ENCODE data around the gene ARHGDIB.
A peak's percentile ranks its signal among the peaks of the same experiment; 100 is the strongest.

ARHGDIB gene

GRCh38 chr12:14954269-14954668 is 7.1 kb downstream of the ARHGDIB start:
- peak; percentile 68 for DNase-seq

- DNase-seq: no peak
Measured at GRCh38 chr12:14953752-14954151, 7.6 kb downstream of the ARHGDIB start.

- peak; percentile 77 for DNase-seq
Measured at GRCh38 chr12:14952299-14952921, 9.0 kb downstream of the ARHGDIB start.

GRCh38 chr12:14951851-14952250 is 9.6 kb downstream of the ARHGDIB start:
- no peak for DNase-seq

GRCh38 chr12:14950982-14951746 is 10.2 kb downstream of the ARHGDIB start:
- DNase-seq: peak; percentile 68

GRCh38 chr12:14950421-14950820 is 11.0 kb downstream of the ARHGDIB start:
- peak; percentile 66 for DNase-seq

- DNase-seq: peak; percentile 70
Measured at GRCh38 chr12:14949631-14950030, 11.8 kb downstream of the ARHGDIB start.

GRCh38 chr12:14948672-14949071 is 12.7 kb downstream of the ARHGDIB start:
- DNase-seq: peak; percentile 77

- DNase-seq: no peak
Measured at GRCh38 chr12:14946861-14947260, 14.5 kb downstream of the ARHGDIB start.

- no peak for DNase-seq
Measured at GRCh38 chr12:14946162-14946561, 15.2 kb downstream of the ARHGDIB start.

- DNase-seq: no peak
Measured at GRCh38 chr12:14942196-14942931, 19.0 kb downstream of the ARHGDIB start.

GRCh38 chr12:14941369-14941768 is 20.0 kb downstream of the ARHGDIB start:
- DNase-seq: no peak

GRCh38 chr12:14938301-14938700 is 23.1 kb downstream of the ARHGDIB start, which contains the start of gene ERP27:
ERP27 (minus strand) TSS chr12:14938537; CDS start chr12:14938508, 29 bp downstream.
- no peak for DNase-seq

GRCh38 chr12:14937689-14938088 is 23.7 kb downstream of the ARHGDIB start:
- peak; percentile 73 for DNase-seq

- no peak for DNase-seq
Measured at GRCh38 chr12:14937014-14937413, 24.4 kb downstream of the ARHGDIB start.

GRCh38 chr12:14936224-14936861 is 25.1 kb downstream of the ARHGDIB start:
- no peak for DNase-seq

- DNase-seq: no peak
Measured at GRCh38 chr12:14935031-14935430, 26.4 kb downstream of the ARHGDIB start.

- no peak for DNase-seq
Measured at GRCh38 chr12:14934511-14934910, 26.9 kb downstream of the ARHGDIB start.

GRCh38 chr12:14931791-14932560 is 29.4 kb downstream of the ARHGDIB start:
- DNase-seq: no peak

GRCh38 chr12:14931359-14931758 is 30.0 kb downstream of the ARHGDIB start:
- DNase-seq: no peak

GRCh38 chr12:14930299-14930698 is 31.1 kb downstream of the ARHGDIB start:
- DNase-seq: no peak

- no peak for DNase-seq
Measured at GRCh38 chr12:14928931-14929330, 32.5 kb downstream of the ARHGDIB start.

Measured in activated effector memory CD4-positive, alpha-beta T cell treated with anti-CD3 and anti-CD28 coated beads, Interleukin-2, amount 50 U/mL, for 16 hours (primary cell).